IPS-18c (cell line): ENCODE results near the gene KMT2B.

Experiments used
- H3K4me3 ChIP-seq: 2 replicates; pipeline ENCODE4 v1.7.0; 2013; ENCODE audit warnings: low read depth, mild to moderate bottlenecking, low read length, moderate library complexity; ENCODE audit not compliant: insufficient read depth
- H3K9me3 ChIP-seq: one replicate; pipeline ENCODE4 v1.6.1; 2013; ENCODE audit warnings: mild to moderate bottlenecking, low read length, moderate library complexity; ENCODE audit not compliant: control insufficient read depth, insufficient read depth

The KMT2B gene

DNA sequence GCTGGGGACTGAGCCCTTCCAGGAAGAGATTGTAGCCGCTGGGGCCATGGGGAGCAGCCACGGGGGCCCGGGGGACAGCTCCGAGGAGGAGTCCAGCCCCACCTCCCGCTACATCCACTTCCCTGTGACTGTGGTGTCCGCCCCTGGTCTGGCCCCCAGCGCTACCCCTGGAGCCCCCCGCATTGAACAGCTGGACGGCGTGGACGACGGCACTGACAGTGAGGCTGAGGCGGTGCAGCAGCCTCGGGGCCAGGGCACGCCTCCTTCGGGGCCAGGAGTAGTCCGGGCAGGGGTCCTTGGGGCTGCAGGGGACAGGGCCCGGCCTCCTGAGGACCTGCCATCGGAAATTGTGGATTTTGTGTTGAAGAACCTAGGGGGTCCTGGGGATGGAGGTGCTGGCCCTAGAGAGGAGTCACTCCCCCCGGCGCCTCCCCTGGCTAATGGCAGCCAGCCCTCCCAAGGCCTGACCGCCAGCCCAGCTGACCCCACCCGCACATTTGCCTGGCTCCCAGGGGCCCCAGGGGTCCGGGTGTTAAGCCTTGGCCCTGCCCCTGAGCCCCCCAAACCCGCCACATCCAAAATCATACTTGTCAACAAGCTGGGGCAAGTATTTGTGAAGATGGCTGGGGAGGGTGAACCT is 14.9 kb downstream of the KMT2B start:
- no peaks in the 10 kb centered on the region for H3K9me3 ChIP-seq
- no peak overlapping the region for H3K4me3 ChIP-seq

DNA sequence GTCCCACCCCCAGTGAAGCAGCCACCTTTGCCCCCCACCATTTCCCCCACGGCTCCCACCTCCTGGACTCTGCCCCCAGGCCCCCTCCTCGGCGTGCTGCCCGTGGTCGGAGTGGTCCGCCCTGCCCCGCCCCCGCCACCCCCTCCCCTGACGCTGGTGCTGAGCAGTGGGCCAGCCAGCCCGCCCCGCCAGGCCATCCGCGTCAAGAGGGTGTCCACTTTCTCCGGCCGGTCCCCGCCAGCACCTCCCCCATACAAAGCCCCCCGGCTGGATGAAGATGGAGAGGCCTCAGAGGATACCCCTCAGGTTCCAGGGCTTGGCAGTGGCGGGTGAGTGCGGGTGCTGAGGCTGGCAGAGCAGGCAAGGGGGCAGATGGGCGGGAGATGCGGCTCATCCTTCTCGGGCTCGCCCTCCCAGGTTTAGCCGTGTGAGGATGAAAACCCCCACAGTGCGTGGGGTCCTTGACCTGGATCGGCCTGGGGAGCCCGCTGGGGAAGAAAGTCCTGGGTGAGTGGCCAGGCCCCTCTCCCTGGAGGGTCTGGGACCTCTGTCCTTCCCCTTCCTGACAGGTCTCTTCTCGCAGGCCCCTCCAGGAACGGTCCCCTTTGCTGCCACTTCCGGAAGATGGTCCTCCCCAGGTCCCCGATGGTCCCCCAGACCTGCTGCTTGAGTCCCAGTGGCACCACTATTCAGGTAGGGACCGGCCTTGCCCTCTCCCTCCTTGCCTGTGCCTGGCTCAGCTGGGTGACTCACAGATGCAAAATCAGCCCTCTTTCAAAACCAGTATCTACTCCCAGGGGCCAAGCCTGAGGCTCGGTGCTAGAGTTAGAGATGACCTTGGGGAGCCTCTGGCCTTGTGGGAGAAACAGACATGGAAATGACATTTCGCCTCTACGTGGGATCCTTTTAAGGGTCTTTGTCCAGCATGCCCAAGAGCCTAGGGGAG is 15.7 kb downstream of the KMT2B start:
- H3K9me3 ChIP-seq: no peaks in the 10 kb centered on the region

GRCh38 chr19:35734273-35734672 is 16.5 kb downstream of the KMT2B start:
- H3K9me3 ChIP-seq: no peaks in the 10 kb centered on the region
- no peak overlapping the region for H3K4me3 ChIP-seq

More for the DNA sequence above, 15.7 kb downstream of the KMT2B start:
- H3K4me3 ChIP-seq: no peak overlapping the region

DNA sequence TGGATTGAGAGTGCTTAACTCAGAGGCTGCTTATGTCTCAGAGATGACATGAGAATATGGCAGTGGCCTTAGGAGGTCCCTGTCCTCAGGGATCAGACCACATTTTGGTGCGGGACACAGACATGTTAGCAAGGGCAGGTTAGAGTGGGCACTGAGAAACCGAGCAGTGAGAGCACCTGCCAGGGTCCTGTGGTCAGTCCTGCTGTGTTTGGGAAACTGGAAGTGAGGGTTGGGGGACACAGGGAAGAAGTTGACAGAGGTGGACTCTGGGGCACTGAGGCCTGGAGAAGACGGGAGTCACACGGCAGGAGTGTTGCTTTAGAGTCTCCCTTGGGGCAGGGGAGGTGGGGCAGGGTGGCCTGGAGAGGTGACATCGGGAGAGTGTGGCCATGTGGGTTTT is 17.1 kb downstream of the KMT2B start:
- Histone ChIP-seq H3K4me3 (no peak overlapping the region), H3K9me3 (no peaks in the 10 kb centered on the region)

DNA sequence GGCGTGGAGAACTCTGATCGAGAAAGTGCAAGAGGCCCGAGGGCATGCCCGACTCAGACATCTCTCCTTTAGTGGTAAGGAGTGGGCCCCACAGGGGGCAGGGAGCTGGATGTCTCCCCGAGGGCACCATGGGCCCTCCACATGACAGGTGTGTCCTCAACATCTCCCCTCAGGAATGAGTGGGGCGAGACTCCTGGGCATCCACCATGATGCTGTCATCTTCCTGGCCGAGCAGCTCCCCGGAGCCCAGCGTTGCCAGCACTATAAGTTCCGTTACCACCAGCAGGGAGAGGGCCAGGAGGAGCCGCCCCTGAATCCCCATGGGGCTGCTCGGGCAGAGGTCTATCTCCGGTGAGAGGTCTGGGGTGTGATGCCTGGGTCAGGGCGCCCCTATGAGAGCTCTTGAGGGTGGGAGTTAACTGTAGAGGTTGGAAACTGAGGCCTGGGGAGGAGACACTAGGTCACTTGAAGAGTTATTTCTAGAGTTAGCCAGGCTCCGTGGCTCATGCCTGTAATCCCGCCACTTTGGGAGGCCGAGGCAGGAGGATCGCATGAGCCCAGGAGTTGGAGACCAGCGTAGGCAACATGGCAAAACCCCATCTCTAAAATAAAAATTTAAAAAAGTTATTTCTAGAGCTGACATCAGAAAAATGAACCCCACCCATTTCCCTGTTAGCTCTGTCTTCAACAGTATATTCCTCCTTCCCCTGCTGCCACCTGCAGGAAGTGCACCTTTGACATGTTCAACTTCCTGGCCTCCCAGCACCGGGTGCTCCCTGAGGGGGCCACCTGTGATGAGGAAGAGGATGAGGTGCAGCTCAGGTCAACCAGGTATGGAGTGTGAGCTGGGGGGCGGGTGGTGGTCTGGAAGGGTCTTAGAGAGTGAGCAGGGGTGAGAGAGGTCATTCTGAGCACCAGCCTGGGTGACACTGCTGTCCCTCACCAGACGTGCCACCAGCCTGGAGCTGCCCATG is 19.4 kb downstream of the KMT2B start:
- no peaks in the 10 kb centered on the region for H3K9me3 ChIP-seq
- H3K4me3 ChIP-seq: no peak overlapping the region

GRCh38 chr19:35738021-35738886 is 20.5 kb downstream of the KMT2B start:
- no peaks in the 10 kb centered on the region for H3K9me3 ChIP-seq
- H3K4me3 ChIP-seq: no peak overlapping the region

DNA sequence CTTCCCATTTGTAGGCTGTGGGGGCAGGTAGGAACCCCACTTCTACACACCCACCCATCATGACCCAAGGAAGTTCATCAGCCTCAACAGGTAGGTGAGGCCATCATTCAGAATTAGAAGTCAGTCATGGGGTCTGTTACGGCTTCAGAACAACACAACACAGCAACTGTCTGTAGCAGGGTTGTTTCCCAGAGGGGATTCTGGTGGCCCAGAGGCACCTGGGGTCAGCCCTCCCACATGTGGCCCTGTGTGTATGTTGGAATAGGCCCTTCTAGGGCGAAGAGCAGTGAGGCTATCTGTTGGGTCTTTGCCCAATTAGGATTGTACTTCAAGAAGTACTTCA is 21.1 kb downstream of the KMT2B start:
- Histone ChIP-seq H3K9me3 (no peaks in the 10 kb centered on the region), H3K4me3 (no peak overlapping the region)

DNA sequence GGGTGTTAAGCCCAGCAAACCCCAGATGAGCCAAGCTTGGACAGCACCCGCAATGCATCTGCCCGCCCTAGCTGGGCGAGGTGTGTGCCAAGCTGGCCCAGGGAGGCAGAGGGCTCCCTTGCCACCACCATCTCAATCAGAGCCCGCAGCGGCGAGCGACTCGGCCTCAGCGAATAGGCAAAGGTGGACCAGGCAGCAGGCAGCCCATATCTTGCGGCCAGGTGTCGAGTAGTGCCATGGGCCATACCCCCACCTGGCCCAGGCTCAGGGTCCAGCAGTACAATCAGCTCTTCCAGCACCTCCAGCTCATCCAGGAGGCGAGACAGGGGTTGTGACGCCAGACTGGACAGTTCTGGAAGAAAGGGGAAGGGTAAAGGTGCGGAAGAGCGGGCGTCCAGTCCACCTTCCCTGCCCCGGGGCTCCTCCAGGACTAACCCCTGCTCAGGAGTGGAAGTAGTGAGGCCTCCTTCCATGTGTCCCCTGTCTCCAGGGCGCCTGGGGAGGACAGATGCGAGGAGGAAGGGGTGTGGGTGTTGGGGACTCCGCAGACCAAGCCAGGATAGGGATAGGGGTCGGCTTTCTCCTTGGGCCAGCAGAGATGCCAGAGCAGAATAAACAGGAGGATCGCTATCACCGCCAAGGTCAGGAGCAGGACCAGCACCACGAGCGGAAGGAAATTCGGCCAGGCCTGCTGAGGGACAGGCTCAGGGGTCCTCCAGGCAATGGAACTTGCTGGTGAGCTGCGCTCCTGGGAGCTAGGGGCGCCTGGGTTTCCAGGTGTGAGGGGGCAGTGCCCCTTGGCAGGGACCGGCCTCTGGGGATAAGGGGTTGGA is 21.7 kb downstream of the KMT2B start:
- H3K4me3 ChIP-seq: peak overlapping the region; percentile 72
- no peaks in the 10 kb centered on the region for H3K9me3 ChIP-seq

GRCh38 chr19:35740108-35740422 is 22.3 kb downstream of the KMT2B start:
- peak overlapping the region; percentile 72 for H3K4me3 ChIP-seq
- H3K9me3 ChIP-seq: no peaks in the 10 kb centered on the region

DNA sequence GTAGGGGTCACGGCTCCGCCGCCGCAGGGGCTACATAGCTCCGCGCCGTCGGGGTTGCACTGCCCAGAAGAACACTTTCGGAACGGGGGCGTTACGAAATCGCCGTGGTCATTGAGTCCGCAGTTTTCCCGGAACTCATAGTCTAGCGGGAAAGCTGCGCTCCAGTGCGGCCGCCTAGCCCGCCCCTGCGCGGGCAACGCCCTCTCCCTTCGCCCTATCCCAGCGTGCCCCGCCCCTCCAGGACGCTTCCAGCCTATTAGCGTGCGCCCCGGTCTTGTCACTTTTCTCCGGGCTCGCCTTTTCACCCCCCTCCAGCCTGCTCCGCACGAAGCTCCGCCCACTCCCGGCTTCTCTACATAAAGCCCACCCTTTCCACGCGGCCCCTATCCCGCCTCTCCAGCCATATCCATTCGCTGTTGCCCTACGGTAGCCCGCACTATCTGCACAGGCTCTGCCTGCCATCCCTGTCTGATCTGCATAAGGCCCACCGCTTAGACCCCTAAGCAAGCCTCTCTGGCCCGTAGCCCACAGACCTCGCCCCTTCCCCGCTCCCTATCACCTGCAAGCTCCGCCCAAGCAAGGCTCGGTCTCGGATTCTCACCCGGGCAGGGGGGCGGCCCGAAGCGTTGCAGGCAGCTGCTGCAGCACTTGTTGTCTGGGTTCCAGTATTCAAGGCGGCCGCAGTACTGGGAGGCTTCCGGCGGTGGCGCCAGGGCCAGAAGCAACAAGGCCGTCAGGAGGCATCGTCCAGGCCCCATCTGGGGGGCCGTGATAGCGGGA is 22.8 kb downstream of the KMT2B start:
- H3K9me3 ChIP-seq: no peaks in the 10 kb centered on the region
- H3K4me3 ChIP-seq: peak overlapping the region; percentile 72

- H3K4me3 ChIP-seq: peak overlapping the region; percentile 48
- no peaks in the 10 kb centered on the region for H3K9me3 ChIP-seq
These were observed 23.4 kb downstream of the KMT2B start for GRCh38 chr19:35741203-35741515.

DNA sequence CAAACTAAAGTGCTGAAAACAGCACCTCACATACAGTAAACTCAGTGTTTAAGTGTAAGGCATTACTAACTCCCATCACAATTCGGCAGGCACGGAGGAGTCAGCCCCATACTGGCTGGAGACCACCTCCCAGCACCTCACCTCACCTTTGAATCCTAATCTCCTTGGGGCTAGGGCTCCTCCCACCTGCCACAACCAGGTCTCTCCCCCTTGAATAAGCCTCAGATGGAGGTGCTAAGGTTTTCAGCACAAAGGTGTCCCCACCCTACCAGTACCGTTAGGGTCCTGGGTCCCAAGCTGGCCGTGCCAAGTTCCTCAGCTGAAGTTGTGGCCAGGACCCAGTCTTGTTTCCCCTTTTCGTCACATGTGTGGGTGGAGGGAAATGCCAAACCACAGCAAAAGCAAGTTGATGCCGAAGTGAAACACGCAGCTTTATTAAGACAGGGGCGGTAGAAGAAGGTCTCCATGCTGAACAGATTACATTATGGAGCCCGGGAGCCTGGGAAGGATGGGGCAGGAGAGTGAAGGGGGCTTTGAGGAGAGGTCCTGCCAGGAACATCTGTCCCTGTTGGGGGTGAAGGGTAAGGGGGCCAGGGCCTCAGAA is 24.4 kb downstream of the KMT2B start, which contains the start of gene IGFLR1:
Gene IGFLR1 (minus strand): TSS at position 332 of the 604 bp plus-strand sequence. CDS start 1,272 bp downstream, outside the sequence.
- Histone ChIP-seq H3K9me3 (no peaks in the 10 kb centered on the region), H3K4me3 (peak within 1 kb of the TSS; percentile 48)

DNA sequence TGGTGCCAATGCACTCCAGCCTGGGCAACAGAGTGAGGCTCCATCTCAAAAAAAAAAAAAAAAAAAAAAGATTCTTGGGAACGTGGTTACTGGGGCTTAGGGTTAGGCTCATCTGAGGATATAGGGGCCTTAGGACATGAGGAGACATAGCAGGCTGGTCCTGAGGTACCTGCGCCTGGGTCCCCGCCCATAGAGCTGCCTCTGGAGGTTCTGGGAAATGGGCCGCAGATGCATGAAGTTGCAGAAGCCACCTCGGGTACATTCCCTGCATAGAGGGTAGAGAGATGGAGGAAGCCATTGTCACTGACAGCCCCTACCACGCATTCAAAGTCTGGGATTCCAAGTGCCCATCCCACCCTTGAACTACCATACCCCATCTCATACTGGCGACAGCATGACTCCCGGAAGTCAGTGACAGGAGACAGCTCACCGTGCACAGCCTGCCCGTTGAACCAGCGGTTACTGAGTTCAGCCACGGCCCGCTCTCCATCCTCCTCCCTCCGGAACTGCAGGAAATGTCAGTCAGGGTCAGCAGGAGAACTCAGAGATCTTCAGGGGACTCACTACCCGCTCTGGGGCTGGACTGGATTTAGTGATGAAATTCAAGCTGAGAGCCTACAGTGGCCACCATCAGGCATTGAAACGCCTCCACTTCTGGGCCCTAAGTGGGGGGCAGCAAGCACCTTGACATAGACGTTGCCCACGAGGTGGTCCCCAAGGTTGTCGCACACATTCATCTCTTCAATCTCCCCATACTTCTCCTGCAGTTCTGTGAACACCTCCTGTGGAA is 26.0 kb downstream of the KMT2B start:
- no peaks in the 10 kb centered on the region for H3K9me3 ChIP-seq
- peak overlapping the region; percentile 78; the same call in 1 of the 2 replicates for H3K4me3 ChIP-seq
